Neural progenitor cell (in vitro differentiated cells): ENCODE data around the gene LINC00237.

Experiments
- EZH2 ChIP-seq: fragments of 200-600 bp; sonication (generic); IDR thresholded peaks from 2 replicates; pipeline ENCODE4 v1.6.1; 2017; ENCODE audit warnings: antibody characterized with exemption, mild to moderate bottlenecking, moderate library complexity
- TF ChIP-seq, protein P1 (sequence below): fragments of 200-600 bp; sonication (generic); IDR thresholded peaks from 2 replicates; pipeline ENCODE4 v1.5.1; 2017; ENCODE audit warnings: antibody characterized with exemption, mild to moderate bottlenecking

DNA sequence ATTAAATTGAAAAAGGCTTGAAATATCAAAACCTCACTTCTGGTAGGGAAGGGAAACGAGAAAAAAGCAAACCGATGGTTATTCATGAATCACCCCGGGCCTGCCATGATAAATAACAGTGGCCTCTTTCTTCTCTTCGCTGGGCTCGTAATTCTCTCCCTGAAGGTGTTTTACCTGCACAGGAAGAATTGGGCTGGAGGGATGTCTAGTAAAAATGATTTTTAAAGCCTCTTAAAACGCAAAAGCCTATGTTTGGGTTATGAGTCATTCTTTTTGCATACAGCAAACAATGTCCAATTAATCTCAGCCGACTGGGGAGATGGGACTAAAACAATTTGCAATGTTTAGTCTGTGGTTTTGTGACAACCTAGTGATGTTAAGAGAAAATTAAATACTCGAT lies 16.8 kb downstream of the LINC00237 start:
- TF ChIP-seq, protein P1, sequence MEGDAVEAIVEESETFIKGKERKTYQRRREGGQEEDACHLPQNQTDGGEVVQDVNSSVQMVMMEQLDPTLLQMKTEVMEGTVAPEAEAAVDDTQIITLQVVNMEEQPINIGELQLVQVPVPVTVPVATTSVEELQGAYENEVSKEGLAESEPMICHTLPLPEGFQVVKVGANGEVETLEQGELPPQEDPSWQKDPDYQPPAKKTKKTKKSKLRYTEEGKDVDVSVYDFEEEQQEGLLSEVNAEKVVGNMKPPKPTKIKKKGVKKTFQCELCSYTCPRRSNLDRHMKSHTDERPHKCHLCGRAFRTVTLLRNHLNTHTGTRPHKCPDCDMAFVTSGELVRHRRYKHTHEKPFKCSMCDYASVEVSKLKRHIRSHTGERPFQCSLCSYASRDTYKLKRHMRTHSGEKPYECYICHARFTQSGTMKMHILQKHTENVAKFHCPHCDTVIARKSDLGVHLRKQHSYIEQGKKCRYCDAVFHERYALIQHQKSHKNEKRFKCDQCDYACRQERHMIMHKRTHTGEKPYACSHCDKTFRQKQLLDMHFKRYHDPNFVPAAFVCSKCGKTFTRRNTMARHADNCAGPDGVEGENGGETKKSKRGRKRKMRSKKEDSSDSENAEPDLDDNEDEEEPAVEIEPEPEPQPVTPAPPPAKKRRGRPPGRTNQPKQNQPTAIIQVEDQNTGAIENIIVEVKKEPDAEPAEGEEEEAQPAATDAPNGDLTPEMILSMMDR: no peak
- TF ChIP-seq EZH2: no peak
